NCI-H2029 treated with DMSO at 0.1 percent for 48 hours (cell line): Measurements from ENCODE around the gene THSD7A.

Experiments
- DNase-seq: peaks from one replicate; lab custom pipeline; 2025; lab: John Stamatoyannopoulos, UW

THSD7A gene

DNA sequence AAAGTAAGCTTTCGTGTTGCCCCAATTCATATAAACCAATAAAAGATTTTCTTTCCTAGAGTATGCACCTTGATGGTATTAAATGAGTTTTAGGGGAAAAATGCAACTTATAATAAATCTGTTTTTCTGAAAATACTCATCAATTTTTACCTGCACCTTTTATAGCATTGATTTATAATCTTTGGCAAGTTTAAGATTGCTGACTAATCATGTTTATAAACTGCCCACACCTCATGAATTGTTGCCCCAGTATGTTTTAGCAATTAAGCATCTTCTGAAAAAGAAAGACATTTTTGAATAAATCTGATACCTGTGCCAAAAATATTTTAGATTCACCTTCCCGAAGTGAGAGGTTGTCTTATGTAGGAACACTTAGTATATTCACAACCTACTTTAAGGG is 420.0 kb downstream of the THSD7A start:
- no peak for DNase-seq

DNA sequence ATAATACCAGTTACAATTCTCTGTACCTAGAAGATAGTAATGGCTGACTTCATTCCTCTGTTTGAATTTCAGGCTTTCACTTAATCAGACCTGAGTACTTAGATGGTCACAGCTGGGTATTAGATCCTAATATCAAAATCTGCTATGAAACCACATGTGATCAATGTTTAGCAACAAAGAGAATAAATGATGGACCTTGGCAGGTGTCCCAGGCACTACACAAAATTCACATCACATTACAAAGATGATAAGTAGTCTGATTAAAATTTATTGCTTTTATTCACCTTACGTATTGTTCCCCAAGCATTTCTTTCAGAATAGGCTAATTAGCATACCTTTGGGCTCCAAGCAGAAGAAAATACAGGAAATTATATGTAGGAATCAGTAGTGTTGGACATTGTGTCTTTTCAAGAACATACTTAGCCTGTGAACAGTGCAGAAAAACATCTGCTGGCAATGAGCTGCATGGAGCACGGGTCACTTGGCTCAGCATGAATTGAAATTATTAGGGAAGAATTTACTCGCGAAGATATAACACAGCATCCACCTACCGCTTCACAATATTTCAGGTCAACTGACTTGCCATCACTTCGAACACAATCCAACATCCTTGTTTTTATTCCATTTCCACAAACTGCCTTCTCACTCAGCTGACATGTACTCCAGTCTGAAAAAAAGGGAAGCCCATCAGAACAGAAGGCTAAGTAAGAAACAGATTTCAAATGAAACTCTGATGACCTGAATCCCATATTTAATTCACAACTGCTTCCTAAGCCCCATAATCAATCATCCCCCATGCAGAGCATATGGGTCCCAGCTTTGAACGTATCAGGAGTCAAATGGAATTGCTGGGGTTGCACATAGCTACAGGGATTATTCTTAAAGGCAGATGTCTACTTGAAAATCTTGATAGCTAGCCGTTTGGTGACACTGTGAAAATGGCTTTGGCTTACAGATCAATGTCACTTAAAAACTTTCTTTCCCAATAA is 421.0 kb downstream of the THSD7A start:
- no peak for DNase-seq

DNA sequence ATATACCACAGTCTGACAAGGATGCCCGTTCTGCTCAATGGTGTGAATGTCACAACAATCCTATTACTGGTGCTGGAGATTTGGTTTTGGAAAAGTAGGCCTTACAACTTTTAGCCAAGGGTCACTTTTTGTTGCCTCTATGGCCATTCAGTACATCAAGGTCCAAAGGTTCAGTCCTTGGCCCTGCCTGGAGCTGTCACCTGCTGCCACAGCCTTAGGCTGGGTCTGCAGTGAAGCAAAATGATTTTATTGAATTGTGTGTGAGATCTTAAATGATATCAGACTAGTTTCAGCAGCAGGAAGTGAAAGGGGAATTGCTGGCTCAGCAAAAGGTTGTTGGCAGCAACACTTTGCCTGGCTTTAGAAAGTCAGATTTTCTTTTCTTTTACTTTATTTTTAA is 427.6 kb downstream of the THSD7A start:
- no peak for DNase-seq

DNA sequence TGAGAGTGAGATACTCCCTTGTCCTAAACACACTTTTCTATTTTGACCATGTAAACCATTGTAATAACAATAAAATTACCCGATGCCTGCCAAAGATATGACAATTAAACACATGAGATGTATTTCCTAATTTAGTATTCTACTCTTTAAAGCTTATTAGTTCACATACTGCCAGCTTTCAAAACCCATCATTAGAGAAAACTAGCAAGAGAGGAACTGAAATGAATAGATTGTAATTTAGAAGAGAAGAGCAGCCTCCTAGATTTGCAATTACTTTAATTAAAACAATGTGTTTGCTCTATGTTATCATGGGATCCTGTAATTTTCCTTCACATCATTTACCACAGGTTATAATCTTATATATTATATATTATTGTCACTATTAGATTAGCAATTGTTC is 428.2 kb downstream of the THSD7A start:
- DNase-seq: no peak

DNA sequence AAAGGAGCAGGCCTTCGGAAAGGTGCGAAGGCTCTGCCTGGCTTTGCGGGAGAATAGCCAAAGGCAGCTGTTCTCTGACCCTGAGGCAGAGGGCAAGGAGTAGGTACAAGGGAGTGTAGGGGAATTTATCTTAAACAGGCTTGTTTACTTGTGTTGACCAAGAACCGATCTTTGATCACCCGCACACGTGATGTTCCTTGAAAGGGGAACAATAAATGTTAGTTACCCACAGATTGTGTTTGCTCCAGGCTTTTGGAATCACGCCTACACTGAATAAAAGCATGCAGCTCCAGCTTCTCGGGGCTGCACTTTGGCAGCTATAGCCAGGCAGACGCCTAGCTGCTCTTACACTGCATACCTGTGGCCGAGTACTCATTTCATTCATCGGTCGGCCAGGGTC is 437.6 kb downstream of the THSD7A start:
- no peak for DNase-seq

DNA sequence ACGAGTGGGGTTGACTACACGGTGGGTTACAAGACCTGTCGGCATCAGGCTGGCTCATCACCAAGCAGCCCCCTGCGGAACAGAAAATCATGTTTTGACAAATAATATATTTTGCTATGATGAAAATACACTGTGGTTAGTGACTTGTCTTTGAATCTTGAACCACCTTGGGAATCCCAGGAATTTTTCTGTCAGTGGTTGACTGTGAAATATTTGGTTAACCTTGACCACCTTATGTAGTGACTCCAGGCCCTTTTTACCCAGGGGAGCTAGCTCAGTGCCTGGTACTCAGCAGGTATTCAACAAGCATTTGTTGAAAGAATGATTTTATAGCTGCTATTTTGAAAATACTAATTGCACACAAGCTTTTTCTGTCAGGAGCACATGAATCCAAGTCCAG is 452.4 kb downstream of the THSD7A start:
- no peak for DNase-seq

DNA sequence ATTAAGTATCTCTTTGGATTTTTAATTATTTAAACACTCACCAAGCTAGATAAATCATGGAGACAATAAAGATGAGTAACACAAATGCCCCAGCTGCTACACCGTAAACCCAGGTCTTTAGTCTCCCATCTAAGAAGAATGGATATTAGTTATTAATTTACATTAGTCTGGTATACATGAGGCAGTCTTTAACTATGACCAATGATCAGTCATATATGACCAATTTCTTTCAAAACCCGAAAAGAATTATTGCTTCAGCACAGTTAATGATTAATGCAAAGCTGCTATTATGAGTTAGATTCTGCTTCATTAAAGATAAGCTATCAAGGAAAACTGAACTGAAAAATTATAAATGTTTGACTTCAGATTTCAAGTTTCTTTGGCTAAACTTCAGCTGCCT is 455.5 kb downstream of the THSD7A start:
- DNase-seq: no peak

DNA sequence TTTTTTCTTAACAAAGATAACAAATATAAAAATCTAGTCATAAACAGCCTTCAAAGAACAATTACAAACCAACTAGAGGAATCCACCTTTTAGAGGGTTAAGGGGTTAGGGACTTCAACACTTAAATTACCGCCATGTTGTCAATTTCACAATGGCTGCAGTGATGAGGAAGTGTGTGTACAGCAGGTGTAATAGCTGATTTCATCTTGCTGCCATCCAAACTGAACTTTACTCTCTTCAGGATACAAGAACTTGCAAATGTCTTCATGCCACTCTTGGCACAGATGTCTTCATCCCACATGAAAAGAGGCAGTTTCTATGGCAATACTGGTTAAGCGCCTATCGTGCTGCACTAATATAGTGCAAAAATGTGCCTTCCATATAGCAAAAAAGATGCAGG is 457.4 kb downstream of the THSD7A start:
- no peak for DNase-seq

DNA sequence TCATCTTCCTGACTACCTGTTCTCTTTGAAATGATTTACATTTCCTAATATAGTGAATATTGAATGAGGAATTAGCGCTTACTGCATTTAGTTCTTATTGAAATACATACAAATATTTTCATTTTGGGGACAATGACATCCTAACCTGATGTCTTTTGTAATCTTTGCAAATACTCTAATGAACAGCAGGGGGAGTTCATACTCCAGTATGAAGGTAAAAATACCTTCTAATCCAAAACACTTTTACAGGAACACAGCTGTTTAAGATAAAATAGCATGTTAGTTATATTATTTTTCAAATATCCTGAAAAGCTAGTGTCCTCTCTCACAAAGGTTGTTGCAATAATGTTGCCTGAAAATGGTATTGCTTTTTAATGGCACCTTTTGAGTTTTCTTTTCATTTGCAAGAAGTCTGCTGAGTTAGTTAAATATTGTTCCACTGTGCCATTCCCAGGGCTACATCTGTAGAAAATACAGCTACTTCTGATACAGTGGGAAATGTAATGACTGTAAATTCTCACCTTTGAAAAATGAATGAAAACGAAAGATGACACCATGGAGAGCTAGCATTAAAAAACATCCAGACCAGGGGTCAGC is 458.4 kb downstream of the THSD7A start:
- no peak for DNase-seq

DNA sequence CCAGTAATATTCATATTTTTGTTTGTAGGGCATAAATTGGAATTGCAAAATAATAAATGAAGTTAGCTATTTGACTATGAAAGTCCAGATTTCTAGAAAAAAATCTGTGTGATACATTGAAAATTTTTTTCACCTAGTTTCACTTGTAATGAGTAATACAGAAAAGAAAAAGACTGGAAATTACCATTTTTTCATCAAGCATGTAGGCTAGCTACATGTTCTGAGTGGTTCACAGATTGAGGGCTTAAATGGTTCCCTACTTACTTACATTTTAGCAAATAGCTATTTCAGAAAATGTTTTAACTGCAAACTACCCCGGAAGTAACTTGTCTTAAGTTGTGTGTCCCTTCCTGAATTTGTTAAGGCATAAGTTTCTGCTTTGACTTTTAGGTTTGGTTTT is 462.3 kb downstream of the THSD7A start:
- no peak for DNase-seq

DNA sequence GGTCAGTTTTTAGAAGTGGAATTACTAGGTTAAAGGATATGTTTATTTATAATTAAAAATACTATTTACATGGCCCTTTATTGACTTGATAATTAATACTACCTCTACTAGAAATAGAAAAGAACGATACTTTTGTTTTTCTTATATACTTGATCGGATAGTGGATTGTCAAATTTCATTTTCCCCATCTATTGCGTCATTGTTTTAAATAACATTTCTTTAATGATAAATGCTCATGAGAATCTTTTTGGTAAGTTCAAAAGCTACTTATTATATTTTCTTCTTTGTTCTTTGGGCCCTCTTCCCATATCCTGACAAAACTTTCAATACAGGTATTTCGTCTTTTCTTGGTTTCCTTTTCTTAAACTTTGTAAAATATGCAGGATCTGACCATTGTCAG is 465.9 kb downstream of the THSD7A start:
- DNase-seq: no peak

DNA sequence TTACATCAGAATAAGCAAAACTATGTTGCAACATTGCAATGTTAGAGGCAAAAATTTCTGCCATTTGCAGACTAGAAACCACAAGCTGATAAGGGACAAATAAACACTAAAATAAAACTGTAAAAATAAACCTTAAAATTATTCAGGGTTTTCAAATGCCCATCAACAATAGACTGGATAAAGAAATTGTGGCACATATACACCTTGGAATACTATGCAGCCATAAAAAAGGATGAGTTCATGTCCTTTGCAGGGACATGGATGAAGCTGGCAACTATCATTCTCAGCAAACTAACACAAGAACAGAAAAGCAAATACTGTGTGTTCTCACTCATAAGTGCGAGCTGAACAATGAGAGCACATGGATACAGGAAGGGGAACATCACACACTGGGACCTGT is 473.4 kb downstream of the THSD7A start:
- DNase-seq: no peak

DNA sequence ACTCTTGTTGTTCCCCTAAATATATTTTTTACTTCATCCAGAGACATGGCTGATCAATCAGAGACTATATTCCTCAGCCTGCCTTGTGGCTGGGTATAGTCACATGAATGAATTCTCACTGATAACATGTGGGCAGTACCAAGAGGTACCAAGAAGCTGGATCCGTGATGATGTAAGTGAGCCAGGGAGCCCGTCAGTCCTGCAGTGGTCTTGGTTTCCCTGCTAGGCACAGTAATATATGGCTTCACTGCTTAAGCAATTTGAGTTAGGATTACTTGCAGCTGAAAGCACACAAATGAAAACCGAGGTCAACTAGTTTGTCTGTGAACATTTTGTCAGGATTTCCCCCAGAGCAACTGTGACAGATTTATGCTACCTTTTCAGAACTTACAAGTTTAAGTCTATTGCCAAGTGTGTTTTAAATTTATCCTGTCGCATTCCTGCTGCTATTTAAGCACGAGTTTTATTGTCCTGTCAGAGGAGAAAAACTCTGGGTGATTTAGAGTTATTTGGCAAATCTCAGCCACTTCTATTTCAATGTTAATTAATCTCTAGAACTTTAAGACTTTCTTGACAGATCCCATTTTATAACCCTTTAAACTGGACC is 476.5 kb downstream of the THSD7A start:
- no peak for DNase-seq

DNA sequence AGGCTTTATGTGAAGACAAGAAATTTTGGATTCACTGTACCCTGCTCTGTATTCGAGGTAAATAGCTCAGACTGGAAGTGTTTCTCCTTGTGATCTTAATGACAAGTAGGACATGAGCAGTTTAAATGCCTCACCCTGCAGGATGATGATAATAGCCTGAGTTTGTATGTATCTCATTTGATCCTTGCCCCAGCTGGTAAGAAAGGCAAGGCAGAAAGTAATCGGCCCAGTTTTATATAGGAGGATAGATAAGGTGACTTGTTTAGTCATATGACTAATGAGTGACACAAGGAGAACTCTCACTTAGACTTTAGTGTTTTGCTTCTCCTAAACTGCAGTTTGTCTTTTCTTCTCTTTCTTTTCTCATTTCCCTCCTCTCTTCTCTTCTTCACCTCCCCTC is 485.7 kb downstream of the THSD7A start:
- no peak for DNase-seq

DNA sequence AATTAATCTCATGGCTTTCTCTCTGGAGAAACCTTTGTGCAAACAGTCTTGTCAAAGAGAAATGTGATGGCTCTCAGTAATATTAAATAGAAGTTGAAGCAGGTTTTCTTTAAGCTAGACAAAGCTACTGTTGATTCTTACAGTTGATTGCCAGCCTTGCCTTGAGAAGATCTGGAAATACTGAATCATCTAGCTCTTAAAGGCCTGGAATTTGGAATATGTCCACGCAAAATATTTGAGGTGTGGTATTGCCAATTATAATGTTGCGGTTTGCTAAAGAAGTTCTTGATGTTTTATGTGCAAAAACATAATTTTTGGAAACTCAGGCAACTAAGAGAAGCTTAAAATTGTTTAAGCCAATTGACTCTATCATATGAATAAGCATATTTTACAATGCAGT is 486.4 kb downstream of the THSD7A start:
- DNase-seq: no peak

DNA sequence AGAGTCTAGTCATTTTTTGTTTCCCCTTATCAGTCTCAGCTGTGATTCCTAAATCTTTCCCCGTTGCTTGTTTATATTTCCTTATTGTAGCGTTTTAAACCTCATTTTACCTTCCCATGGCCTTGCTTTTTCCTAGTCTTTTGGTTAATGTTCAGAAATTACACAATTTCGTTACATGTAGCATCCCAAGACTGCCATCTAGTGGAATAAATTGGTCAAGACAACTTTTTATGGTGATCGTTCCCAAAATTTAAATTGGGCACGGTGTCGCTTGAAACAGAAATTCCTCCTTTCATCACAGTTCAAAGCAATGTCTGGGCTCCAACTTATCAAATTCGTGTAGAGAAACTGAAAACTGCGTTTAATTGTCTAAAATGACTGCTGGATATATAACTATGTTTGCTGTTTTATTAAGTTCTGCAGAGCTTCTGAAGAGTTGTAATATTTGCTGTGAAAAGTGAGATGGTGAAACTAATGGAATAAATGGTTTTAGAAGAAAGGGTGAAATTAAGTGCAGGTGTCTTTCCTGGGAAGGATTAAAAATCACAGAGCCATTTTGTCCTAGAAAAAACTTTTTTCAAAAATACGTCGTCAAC is 488.1 kb downstream of the THSD7A start:
- peak; percentile 21 for DNase-seq

DNA sequence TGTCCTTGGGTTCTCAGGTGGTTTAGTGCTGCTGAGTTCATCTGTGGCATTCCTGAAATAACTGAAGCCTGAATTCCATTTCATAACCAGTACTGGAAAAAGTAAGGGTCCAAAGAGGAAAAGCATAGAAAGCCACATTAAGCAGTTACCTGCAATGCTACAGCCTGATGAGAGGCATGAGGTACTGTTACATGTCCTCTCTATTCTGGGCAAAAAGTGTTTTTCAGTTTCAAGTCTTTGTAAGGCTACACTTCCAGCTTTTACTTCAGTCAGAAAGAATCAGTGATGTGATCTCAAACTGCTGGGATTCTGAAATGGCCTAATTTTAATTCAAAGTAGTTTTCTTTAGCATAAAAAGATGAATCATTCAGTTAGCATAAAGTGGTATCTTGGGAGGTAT is 488.9 kb downstream of the THSD7A start:
- DNase-seq: no peak

DNA sequence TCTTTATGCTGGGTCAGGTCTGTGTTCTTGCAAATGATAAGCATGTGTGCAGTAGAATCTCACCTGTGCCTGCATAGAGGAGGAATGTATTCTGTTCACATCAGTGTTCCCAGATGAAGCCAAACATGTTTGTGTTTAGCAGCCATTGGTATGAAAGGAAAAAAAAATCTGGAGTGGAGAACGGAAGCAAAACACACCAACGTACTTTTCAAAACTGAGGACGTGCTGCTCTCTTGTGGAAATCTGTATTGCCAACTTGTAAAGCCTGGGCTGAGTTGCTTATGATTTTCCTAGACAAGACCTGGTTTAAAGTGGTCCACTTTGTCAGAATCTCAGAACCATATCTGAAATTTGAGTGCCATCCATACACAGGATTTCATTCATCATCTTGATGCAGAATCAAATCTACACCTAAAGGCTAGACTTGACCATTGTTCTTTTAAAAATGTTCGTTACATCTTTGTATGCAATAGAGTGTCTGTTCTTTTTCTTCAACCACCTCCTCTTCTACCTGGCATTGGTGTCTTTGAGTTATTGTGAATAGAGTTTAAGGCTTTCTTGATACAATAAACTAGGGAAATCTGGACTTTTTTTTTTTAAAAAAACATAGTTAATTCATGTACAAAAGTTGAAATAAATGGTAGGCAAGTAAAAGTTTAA is 490.6 kb downstream of the THSD7A start:
- peak; percentile 50 for DNase-seq

DNA sequence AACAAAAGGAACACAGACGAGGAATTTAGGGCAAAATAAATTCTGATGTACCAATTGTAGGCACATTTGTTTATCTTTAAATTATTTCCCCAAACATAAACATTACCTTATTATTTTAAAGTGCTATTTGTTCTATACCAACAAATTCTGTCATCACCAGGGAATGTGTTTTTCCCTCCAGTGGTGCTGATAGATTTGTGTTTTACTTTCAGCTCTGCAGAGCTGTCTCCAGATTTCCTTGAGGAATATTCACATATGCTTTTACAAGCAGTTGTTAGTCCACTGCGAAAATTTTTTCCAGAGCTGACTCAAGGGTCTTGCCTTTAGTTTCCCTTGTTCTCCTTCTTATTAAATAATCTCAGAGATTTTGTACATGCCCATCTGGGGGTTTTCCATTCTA is 495.6 kb downstream of the THSD7A start:
- DNase-seq: no peak

DNA sequence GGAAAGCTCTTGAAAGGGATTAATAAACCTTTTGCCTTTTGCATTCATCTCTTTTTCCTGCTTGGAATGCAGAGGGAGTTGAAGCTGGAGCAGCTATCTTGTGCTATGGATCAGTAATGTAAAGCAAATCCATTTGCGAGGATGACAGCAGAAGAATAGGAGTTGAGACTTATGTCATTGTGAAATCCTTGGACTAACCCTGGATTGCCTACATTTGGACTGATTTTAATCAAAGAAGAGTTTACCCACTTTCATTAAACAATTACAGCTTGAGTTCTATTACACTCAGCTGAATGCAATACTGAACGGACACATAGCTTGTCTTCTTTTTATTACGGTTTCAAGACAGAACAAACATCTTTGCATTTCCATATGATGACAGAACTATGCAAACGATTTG is 496.1 kb downstream of the THSD7A start:
- DNase-seq: no peak

DNA sequence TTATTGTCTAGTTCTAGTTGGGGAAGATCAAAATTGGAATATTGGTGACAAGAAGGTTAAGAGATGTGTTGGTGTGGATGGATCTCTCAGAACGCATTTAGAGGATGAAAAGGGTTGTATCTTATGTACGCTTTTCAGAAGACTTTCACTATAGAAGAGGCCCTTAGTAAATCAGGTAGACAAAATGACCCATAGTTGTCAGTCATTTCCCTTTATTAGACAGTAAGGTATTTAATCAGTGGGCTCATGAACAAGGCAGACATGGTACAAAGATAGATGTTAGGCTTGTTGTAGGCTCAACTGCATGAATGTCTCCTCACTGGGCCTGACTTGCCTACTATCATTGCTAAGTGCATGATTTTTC is 499.2 kb downstream of the THSD7A start:
- no peak for DNase-seq

DNA sequence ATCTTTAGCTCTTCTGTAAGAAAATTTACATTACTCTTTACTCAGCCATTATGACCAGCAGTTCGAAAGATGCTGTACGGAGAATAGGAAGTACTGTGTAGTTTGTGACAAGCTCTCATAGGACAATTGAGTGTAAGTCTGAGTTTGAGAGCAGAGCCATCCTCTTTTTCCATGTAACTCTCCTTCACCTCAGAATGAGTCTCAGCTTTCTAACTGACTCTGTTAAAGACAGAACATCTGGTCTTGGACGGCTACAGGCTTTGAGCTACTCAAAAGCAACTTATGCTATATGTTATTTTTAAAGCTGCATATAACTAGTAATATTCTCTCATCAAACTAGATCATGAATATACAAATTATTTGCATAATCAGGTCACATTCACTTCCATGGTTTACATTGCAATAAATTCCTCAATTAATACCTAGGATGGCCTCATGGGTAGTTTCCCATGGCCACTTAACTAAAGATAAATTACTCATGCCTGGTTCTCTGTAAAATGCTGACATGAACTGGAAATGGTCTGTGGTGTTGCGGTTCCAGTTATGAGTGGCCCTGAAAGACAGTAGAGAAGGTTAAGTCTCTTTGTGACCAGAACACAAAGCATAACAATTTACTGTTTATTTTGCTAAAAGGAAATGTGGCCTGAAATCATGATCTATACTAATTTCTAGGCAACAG is 499.7 kb downstream of the THSD7A start:
- no peak for DNase-seq
